NCI-H446 treated with DMSO at 0.1 percent for 48 hours (cell line): Measurements from ENCODE around the gene INPP5A.
"Not testable (repeated sequence)": the region's sequence is repeated elsewhere in the genome, so short reads cannot be mapped to it uniquely, and the experiment has no call there.

Experiments used
- DNase-seq: peaks from one replicate; lab custom pipeline; 2025; lab: John Stamatoyannopoulos, UW

Gene INPP5A

DNA sequence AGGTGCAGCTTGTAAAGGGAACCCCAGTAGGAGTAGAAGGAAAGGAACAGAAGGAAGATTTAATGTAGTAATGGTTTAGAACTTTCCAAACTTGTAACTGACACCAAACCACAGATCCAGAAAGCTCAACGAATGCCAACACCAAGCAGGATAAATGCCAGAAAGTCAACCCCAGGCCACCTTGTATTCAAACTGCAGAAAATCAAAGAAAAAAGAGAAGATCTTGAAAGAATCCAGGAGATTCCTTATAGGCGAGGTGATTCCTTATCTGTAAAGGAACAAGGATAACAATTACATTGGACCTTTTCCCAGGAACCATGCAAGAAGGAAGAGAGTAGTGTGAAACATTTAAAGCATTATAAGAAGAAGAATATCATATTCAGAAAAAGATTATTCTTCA is 154.7 kb downstream of the INPP5A start:
- no peak for DNase-seq

DNA sequence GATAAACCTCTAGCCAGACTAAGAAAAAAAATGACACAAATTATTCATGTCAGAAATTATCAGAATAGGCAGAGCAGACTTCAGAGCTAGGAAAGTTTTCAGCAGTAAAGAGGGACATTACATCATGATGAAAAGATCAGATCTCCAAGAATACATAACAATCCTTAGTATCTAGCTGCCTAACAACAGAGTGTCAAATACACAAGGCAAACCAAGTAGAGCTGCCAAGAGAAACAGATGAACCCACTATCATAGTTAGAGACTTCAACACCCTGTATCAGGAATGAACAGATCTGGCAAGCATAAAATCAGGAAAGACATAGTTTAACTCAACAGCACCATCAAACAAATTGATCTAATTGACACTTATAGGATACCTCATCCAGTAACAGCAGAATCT is 156.1 kb downstream of the INPP5A start:
- DNase-seq = no peak

DNA sequence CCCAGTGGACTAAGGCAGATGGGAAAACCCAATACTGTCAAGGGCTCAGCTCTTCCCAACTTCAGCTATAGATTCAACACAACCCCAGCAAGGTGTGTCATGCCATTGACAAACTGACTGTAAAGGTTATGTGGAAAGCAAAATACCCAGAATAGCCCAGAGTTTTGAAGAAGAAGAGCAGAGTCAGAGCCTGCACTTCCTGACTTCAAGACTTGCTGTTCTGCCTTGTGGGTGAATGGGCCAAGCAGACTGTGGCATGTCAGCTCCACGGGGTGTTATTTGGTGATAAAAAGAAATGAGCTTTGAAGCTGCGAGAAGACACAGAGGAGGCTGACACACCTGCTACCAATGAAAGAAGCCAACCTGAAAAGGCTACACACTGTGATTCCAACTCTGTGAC is 158.6 kb downstream of the INPP5A start:
- DNase-seq = no peak

DNA sequence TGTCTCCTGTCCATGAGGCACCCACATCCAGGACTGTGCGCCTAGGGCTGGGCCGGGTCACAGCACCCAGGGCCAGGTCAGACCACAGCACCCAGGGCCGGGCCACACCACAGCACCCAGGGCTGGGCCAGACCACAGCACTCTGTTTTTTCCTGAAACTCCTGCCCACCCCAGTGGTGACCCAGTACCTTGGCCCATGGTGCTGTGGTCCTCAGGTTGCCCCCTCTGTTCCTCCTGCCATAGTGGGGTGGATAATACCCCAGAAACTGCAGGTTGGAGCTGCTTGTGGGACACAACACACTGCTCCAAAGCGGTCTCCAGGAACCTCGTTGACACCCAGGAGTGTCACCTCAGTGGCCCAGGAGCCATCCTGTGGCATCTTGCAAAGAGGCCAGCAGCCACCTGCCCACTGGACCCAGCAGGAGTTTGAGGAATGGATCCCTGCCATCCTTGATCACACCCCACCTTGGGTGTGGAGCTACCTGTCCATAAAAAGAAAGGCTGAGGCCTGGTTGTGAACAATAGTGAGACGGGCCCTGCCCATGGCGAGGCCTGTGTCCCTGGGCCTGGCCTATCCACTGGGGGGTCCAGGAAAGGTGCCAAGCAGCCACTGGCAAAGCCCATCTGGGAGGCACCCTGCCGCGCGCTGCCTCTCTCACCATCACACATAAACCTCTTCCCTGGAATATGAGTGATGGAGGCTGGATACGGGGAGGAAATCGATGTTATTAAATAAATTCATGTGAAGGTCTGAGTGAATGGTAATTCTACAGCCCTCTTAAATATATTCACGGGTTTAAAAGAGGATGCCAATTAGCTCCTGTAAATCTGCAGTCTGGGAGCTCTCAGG is 159.4 kb downstream of the INPP5A start:
- no peak for DNase-seq

DNA sequence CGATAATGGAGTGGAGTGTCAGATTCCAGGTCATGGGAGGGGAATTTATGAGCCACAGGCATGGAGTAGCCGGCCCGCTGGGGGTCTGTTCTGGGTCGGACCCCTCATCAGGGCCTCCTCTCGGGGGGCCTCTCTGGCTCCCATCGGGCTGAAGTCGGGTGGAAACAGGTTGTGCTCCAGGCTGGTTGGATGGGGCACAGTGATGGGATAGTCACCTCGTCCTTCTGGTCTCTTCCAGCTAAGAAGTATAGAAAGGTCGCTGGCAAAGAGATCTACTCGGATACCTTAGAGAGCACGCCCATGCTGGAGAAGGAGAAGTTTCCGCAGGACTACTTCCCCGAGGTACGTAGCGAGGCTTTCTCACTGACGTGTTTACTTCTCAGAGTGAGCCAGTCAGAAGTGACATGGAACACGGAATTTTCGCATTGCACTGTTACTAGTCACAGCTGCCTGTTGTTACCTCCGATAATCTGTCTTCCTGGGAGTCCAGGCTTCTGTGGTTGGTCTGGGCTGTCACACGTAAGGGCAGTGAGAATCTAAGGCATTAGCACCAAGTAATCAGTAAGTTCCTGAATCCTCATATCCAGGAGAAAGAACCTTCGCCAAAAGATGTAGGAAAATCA is 160.1 kb downstream of the INPP5A start:
- no peak for DNase-seq

DNA sequence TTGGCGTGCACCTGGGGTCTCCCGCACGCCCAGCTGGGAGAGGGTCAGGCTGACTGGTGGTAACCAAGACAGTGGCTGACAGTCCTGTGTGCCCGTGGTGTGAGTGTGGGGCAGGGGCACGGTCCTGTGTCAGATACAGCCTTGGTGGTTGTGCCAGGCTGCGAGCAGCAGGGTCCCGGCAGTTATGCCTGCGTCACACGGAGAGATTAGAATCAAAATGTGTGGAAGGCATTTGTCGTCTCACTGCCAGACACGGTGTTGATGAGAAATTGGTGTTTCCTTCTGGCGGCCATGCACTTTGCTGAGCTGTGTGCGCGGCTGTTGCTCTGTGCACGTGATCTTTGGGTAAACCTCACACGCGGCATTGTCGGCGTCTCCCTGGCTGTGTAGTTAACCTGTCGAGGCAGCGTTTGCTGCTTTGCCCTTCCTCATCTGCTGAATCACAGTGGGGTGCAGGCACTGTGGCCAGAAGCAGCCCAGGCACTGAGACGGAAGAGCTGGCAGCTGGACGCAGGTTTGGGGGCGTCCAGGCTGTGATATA is 160.7 kb downstream of the INPP5A start:
- no peak for DNase-seq

DNA sequence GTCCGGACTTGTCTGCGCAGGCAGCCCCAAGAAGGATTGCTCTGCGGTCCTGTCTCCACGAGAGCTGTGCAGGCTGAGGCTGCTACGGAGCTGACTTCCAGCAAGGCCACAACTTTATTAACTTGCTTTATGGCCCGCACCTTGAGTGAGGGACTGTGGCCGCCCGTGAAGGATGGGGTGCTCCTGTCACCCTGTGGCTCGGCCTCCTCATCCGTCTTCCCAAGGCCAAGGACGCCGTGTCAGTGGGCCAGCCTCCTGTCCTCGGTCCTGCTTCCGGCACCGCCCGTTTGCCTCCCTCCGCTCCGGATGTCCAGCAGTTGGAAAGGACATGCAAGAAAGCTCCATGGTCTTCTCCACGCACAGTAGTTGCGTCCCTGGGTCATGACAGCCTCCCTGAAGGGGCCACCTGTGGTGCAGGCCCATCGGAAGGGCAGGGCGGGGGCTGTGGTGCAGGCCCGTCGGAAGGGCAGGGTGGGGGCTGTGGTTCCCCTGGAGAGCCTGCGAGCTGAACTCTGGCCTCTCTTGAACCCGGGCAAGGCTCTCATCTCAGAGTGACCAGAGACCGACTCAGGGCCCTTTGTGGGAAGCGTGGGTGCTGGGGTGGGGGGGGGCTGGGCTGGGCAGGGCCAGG is 161.3 kb downstream of the INPP5A start:
- DNase-seq = no peak

DNA sequence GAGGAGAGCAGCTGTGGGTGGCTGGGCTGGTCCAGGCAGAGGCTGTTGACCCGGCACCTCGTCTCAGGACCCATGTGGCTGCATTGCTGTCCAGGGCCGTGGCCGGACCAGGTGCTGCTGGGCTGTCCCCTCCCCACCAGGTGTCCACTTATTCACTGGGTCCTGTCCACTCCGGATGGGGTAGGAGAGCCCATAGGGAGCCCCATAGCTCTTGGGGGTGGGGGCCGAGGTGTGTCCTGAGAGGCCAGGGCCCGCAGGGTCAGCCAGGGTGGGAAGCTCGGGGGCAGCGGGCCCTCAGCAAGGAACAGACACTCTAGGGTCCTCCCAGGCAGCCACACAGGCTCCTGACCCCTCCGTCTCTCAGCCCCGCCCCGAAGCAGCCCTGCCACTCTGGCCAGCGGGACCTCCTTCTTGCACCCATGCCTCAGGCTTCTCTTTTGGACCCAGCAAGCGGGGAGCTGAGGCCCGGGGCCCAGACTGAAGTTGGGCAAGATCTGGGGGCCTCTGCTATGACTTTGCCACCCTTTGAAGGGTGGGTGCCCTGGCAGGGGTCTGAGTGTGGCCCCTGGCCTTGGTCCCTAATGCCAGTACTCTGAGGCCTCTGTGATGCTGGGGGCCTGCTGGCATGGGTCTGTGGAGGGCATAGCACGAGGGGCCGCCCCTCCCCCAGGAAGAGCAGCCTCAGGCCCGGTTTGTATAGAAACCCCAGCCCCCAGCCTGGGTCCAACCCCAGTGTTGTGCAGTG is 162.0 kb downstream of the INPP5A start:
- DNase-seq = no peak

DNA sequence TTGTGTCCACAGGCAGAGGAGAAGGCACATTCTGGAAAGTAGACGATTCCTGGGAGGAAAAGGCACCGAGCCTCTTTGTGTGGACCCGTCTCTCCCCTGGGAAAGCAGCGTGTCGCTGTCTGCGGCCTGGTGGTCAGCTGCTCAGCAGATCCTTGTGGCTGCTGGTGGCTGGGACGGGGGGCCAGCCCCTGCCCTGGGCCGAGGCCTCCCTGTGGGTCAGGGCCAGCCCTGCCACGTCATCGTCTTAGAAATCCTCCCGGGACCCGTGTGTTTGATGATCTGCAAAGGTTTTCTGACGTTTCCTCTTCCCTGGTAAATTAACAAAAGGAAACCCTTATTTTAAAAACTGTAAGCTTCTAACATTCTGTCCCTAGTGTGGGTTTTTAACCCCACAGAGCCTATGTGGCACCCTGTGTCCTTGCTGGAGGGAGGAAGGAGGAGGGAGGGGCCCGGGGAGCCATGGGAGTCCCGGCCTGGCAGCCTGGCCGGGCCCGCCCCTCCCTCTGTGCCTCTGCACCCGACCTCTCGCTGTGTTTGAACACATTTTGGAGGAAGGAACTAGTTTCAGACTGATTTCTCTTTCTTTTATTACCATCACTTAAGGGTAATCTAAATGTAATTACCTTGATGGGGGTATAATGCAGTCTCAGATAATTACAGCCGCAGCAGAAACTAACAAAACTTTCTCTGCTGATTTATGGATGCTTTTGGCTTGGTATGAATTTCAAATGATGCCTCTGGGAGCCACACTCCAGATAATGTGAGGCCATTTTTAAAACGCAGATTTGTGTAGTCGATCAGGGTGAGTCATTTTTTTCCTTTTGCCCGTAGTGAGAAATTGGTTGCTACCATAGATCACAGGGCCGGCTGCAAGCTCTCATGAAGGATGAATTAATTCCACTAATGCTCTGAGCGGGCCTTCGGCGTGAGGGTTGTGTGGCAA is 162.8 kb downstream of the INPP5A start:
- DNase-seq = no peak

DNA sequence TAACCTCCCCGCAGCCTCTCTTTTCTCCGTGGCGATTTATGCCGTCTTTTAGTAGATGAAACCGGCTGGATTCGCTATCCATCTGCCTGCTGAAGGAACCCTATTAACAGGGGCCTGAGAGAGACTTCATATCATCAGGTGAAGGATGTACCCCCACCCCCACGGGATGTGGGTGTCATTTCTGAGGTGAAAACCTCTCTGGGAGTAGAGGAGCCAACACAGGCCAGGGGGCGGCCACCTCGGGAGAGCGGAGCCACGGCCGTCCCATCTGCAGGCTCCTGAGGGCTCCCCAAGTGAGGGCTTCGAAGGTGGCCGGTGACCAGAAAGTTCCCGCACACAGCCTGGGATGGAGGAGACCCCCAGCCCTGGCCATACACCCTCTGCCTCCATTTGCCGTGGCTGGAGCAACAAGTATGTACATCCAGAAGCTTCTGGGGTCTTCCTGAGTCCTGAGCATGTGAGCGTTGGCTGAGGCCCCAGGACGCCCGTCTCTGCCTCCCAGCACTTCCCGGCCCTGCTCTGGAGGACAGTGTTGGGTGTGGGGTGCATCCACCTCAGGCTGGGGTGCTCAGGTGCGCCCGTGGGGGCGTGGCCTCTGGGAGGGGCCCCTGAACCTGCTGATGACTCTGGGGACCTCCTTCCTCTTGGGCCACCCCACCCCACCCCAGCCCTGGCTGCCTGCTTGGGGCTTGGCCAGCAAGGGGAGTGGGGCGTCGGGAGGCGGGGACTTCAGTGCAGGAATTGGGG is 163.7 kb downstream of the INPP5A start:
- no peak for DNase-seq

DNA sequence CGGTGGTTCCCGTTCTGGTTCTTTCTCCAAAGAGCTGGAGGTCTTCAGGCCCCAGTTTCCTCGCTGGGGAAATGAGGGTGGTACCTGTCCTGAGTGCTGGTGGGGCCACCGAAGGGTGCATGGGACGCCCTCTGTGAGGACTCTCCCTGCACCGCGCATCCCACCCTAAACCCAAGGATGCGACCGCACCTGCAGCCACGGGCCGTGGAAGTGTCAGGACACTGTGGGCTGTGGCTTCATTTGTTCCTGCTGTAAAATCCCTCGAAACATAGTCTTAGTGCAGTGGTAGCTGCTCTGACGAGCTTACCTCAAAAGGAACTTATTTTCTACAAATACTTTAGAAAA is 164.2 kb downstream of the INPP5A start:
- no peak for DNase-seq

DNA sequence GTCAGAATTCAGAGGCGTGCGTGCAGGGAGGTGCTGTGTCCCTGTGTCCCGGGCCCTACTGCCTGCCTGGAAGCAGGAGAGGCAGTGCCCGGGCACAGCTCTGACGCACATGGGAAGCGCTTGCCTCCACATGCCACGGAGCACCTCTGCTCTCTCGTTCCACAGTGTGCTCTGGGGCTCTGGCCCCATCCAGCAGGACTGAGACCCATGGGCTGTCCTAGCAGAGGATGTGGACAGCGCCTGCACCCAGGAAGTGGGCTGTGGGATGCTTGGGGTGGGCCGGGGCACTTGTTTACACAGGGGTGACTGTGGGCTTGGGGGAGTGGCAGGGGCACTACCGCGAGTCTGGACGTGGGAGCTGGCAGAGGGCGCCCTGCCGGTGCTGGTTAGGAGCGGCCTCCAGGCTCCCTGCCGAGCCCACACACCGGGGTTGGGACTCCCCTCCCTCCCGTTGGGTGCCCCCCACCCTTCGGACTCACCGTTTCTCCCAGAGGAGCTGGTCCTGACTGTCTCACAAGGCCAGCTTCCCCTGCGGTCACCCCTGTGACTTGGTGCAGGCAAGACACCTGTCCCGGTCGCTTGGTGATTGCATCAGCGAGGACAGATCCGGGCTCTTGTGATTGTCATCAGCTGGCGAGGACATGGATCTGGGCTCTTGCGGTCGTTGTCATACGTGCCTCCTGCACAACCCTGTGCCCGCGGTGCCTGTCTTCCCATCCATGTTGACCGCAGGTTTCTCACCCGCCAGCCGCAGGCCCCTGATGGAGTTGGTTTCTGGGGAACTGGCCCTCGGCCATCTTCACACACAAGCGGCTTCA is 165.2 kb downstream of the INPP5A start:
- no peak for DNase-seq

DNA sequence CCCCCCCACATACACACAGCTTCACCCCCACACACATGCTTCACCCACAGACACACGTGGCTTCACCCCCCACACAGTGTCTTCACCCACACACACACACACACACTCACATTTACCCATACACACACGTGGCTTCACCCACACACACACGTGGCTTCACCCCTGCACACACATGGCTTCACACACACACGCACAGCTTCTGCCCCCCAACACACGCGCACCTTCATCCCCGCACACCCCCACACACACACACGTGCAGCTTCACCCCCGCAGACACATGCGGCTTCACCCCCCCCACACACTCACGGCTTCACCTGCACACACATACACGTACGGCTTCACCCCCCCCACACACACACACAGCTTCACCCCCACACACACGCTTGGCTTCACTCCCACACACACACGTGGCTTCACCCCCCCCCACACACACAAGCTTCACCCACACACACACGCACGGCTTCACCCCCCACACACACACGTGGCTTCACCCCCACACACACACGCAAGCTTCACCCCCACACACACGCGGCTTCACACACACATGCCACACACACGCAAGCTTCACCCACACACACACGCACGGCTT is 165.9 kb downstream of the INPP5A start:
- no peak for DNase-seq

DNA sequence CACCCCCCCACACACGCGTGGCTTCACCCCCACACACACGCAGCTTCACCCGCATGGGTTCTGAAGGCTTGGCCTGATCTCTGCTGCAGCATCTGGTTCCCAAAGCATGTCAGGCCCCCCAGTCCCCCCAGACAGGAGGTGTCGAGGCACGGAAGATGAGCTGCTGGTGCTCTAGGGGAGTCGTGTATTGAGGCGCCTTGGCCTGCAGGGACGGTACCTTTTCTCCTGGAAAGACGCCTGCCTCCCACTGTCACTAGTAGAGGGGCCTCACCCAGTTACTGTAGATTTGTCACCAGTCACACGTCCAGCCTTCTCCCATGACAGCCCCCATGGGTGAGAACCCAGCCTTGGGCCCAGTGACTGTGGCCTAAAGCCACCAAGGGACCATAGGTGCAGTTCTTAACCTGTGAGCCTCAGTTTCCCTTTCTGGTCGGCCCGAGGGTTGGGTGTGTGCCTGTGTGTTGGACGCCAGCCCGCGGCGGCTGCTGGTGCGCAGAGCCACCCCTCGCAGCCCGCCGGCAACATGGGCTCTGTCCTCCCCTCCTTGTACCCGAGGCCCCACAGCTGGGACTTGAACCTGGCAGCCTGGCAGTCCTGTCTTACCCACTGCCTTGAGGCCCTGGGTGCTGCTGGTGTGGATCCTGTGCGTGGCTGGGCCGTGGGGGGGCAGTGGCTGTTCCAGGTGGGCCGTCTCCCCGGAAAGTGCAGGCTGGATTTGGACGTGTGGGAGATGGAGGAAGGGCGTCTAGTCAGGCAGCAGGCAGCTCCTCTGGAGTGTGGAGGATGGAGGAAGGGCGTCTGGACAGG is 166.6 kb downstream of the INPP5A start:
- no peak for DNase-seq

DNA sequence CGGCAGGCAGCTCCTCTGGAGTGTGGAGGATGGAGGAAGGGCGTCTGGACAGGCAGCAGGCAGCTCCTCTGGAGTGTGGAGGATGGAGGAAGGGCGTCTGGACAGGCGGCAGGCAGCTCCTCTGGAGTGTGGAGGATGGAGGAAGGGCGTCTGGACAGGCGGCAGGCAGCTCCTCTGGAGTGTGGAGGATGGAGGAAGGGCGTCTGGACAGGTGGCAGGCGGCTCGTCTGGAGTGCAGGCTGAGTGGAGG is 167.2 kb downstream of the INPP5A start:
- DNase-seq = not testable (repeated sequence)

DNA sequence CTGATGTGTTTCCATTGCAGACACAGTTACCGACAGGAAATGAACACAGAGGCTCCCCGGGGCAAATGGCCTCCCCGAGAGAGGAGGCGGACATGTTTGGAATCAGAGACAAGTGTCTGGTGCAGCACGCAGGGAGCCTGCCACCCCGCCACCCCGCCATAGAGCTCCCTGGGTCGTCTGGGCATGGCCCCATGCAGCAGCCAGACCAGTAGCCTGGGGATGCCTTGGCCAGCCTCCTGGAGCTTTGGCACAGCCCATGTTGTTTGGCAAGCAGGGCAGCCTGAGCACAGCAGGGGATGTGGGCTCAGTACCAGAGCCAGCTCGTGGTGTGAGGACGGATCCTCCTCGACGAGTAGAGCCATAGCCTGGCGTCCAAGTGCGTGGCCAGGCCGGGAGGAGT is 167.6 kb downstream of the INPP5A start:
- peak; percentile 34 for DNase-seq

DNA sequence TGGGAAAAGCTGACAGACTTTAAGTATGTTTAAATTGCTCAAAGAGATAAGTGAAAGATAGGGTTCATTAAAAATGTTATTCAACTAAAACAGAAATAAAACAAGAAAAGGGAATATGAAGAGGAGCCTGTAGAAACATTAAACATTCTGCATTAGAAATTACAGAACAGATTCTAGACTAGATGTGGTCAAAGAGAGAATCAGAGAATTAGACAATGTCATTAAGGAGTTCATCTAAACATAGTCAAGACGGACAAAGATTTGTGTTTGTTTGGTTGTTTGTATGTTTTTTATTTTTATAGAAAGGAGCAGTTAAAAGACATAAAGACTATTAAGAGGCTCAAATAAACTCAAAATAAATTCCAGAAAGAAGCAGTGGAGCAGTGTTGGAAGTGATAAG is 168.4 kb downstream of the INPP5A start:
- DNase-seq = no peak

DNA sequence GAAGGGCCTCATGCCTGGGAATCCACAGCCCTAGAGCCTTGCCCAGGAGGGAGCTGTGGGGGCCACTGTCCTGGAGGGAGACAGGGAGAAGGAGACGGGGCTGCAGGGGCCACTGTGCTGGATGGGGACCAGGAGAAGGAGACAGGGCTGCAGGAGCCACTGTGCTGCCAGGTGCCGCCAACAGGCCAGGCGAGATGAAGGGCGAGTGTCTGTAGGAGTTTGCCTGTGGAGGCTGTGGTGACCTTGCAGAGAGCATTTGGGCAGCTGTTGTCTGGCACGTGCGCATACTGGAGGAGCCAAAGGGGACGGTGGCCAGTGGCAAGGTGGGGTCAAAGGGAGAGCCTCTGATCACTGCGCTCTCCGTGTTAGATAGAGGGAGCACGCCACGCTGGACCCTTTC is 169.1 kb downstream of the INPP5A start:
- DNase-seq = no peak
